Measurements from ENCODE around the gene FHL1. TPM values are rescaled to one million over a fixed set of nuclear protein-coding genes. Genes with fewer than 3 reads are reported as not detected.

The FHL1 gene
- total and polyA plus RNA-seq, 2 of the 4 experiments (the other 2 are of a cell fraction), result 69.4 to 72.9 TPM

GRCh38 chrX:136251041-136251991 lies 104.0 kb downstream of the FHL1 start, which contains the start of gene MAP7D3:
Gene MAP7D3 (minus strand): TSS chrX:136251400. CDS start chrX:136251358, 42 bp downstream.
- H3K14ac ChIP-seq (replicated peaks; ENCODE audit: low read depth, low read length), result peak within 1 kb of the TSS; percentile 76
- 0 out of 2 replicates have a peak within 1 kb of the TSS, but pooled peaks have one; percentile 13 for H3K23ac ChIP-seq (ENCODE audit: low read depth, low read length)
- ChIA-PET CTCF (no interaction called here), POLR2A (ENCODE audit: unreplicated experiment) (no interaction called here)
- peak within 1 kb of the TSS; percentile 86; the same call in 1 of the 2 replicates for H3K18ac ChIP-seq (ENCODE audit: low read depth, low read length)
- H3K27me3 ChIP-seq (ENCODE audit: control insufficient read depth, insufficient read depth, low read length), result no peaks in the 10 kb centered on the region
- H3K56ac ChIP-seq (ENCODE audit: extremely low read depth, insufficient read depth, low read length), result peak within 1 kb of the TSS; percentile 5
- dilution Hi-C loops (cut with HindIII; ENCODE audit: low sequenced_read_pairs, unreplicated experiment), result no loop called here
- no peak within 1 kb of the TSS; the same call in 1 of the 2 replicates for H4K91ac ChIP-seq (ENCODE audit: insufficient read depth, low read depth, low read length)
- H3K9me1 ChIP-seq (ENCODE audit: insufficient read depth, low read length), result no peaks in the 10 kb centered on the region
- H2AFZ ChIP-seq (replicated peaks; ENCODE audit: low read length, poor library complexity), result peak within 1 kb of the TSS; percentile 89
- 0 out of 2 replicates have a peak within 1 kb of the TSS, but pooled peaks have one; percentile 21 for H2BK20ac ChIP-seq (ENCODE audit: low read depth, low read length)
- intact Hi-C loops (cut with micrococcal nuclease), result loop anchor here (5.0 to 10.0 kb wide), 2 partner anchors 246 to 593 kb away; partner anchors contain the start of gene HTATSF1
- H3K27ac ChIP-seq (ENCODE audit: insufficient read depth, low read length), result peak within 1 kb of the TSS; percentile 61
- peak within 1 kb of the TSS; percentile 91 for H3K4me3 ChIP-seq (ENCODE audit: insufficient read depth, low read depth, low read length)
- WGBS, 2 experiments (ENCODE audit: extremely low coverage in 2 of 2, insufficient read length in 1 of 2), result 40% methylated on average over 1 of the region's 73 CpGs; no CpG with 5 or more reads in 1 of the 2 experiments
- no peaks in the 10 kb centered on the region for H3K9me3 ChIP-seq (ENCODE audit: control insufficient read depth, insufficient read depth, low read length)
- ATAC-seq (ENCODE audit: low read depth) (peak; percentile 92), DNase-seq (peak; percentile 33)
- peak within 1 kb of the TSS; percentile 82 for H3K9ac ChIP-seq (ENCODE audit: low read depth, low read length)
- H2BK5ac ChIP-seq (ENCODE audit: low read depth, low read length, poor library complexity, severe bottlenecking), result peak within 1 kb of the TSS; percentile 69
- in situ Hi-C loops (cut with MboI; ENCODE audit: low sequenced_read_pairs), result no loop called here
- peak within 1 kb of the TSS in 1 of 2 experiments; percentile 79; a peak in 3 of 4 replicates for H4K8ac ChIP-seq (ENCODE audit: low read depth in 2 of 2, low read length in 2 of 2)
- H2BK120ac ChIP-seq (ENCODE audit: low read depth, low read length), result peak within 1 kb of the TSS; percentile 88
- H2AK5ac ChIP-seq (ENCODE audit: low read depth, low read length), result no peak within 1 kb of the TSS
- H3K4me1 ChIP-seq (ENCODE audit: control insufficient read depth, insufficient read depth, low read length), result no peaks in the 10 kb centered on the region; the same call in 1 of the 2 replicates
- H4K20me1 ChIP-seq (ENCODE audit: insufficient read depth, low read length), result no peaks in the 10 kb centered on the region
- H3K4ac ChIP-seq (ENCODE audit: low read depth, low read length), result peak within 1 kb of the TSS; percentile 25; the same call in 1 of the 2 replicates
- peaks cover 0 to 9% of the 10 kb centered on the region in 2 experiments; a peak in 3 of 4 replicates for H3K79me1 ChIP-seq (ENCODE audit: low read depth in 1 of 2, low read length in 2 of 2)
- BruUV-seq (replicated peaks), result no TSS peak
- H4K5ac ChIP-seq (ENCODE audit: low read depth, low read length), result peak within 1 kb of the TSS; percentile 69
- H3K36me3 ChIP-seq (ENCODE audit: control insufficient read depth, insufficient read depth, low read length), result no peaks in the 10 kb centered on the region
- peak within 1 kb of the TSS; percentile 92 for H2AK9ac ChIP-seq (replicated peaks; ENCODE audit: low read depth, low read length, poor library complexity)
- peak within 1 kb of the TSS; percentile 53; the same call in 1 of the 3 replicates for H2BK15ac ChIP-seq (ENCODE audit: low read depth, low read length)
- H3K4me2 ChIP-seq (ENCODE audit: low read depth, low read length), result peak within 1 kb of the TSS; percentile 84
- TF ChIP-seq POLR2A (IDR thresholded peaks at IDR 0.05; ENCODE audit: low read depth, low read length) (peak; percentile 40; the same call in 1 of the 2 replicates), CEBPB (IDR thresholded peaks at IDR 0.05; ENCODE audit: low read depth, low read length) (peak; percentile 80), FOS (IDR thresholded peaks at IDR 0.05; ENCODE audit: low read depth, low read length) (no peak), MAZ (IDR thresholded peaks at IDR 0.05; ENCODE audit: borderline replicate concordance, low read depth, low read length) (no peak)
- TF ChIP-seq, protein P1, sequence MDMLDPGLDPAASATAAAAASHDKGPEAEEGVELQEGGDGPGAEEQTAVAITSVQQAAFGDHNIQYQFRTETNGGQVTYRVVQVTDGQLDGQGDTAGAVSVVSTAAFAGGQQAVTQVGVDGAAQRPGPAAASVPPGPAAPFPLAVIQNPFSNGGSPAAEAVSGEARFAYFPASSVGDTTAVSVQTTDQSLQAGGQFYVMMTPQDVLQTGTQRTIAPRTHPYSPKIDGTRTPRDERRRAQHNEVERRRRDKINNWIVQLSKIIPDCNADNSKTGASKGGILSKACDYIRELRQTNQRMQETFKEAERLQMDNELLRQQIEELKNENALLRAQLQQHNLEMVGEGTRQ (IDR thresholded peaks at IDR 0.05; ENCODE audit: low read depth, low read length), result no peak
